HG03135 (cell line): Measurements from ENCODE around the gene SMAD6.
"Not testable (repeated sequence)": the region's sequence is repeated elsewhere in the genome, so short reads cannot be mapped to it uniquely, and the experiment has no call there.

Experiments used
- ATAC-seq: cut with Tn5 transposase; IDR thresholded peaks from one replicate; pipeline ENCODE4 v1.9.1; 2021; ENCODE audit warnings: mild to moderate bottlenecking, moderate library complexity; ENCODE audit not compliant: unreplicated experiment

Gene SMAD6

GRCh38 chr15:66674756-66675155, 27.3 kb upstream of the SMAD6 start:
- ATAC-seq: no peak

GRCh38 chr15:66675446-66675845, 26.6 kb upstream of the SMAD6 start:
- no peak for ATAC-seq

- ATAC-seq: no peak
Observed at GRCh38 chr15:66677336-66677735, 24.7 kb upstream of the SMAD6 start.

- no peak for ATAC-seq
Observed at GRCh38 chr15:66679061-66679656, 22.9 kb upstream of the SMAD6 start.

GRCh38 chr15:66679657-66680108, 22.4 kb upstream of the SMAD6 start:
- ATAC-seq: no peak

- ATAC-seq: no peak
Observed at GRCh38 chr15:66680502-66680901, 21.5 kb upstream of the SMAD6 start.

- ATAC-seq: no peak
Observed at GRCh38 chr15:66681395-66681794, 20.6 kb upstream of the SMAD6 start.

- no peak for ATAC-seq
Observed at GRCh38 chr15:66682246-66682645, 19.8 kb upstream of the SMAD6 start.

- ATAC-seq: no peak
Observed at GRCh38 chr15:66682865-66683264, 19.2 kb upstream of the SMAD6 start.

- no peak for ATAC-seq
Observed at GRCh38 chr15:66684136-66684681, 17.8 kb upstream of the SMAD6 start.

- no peak for ATAC-seq
Observed at GRCh38 chr15:66685638-66686150, 16.3 kb upstream of the SMAD6 start.

- not testable (repeated sequence) for ATAC-seq
Observed at GRCh38 chr15:66690912-66691311, 11.1 kb upstream of the SMAD6 start.

- no peak for ATAC-seq
Observed at GRCh38 chr15:66691727-66692126, 10.3 kb upstream of the SMAD6 start.

GRCh38 chr15:66692391-66692790, 9.6 kb upstream of the SMAD6 start:
- no peak for ATAC-seq

GRCh38 chr15:66692808-66693596, 9.0 kb upstream of the SMAD6 start:
- no peak for ATAC-seq

GRCh38 chr15:66696770-66697169, 5.3 kb upstream of the SMAD6 start:
- no peak for ATAC-seq

- no peak for ATAC-seq
Observed at GRCh38 chr15:66698318-66698961, 3.6 kb upstream of the SMAD6 start.

GRCh38 chr15:66698971-66699370, 3.1 kb upstream of the SMAD6 start:
- no peak for ATAC-seq

- ATAC-seq: no peak
Observed at GRCh38 chr15:66700412-66700801, 1.6 kb upstream of the SMAD6 start.

- peak; percentile 55 for ATAC-seq
Observed at GRCh38 chr15:66700802-66701421, 1.1 kb upstream of the SMAD6 start.

- ATAC-seq: peak; percentile 29
Observed at GRCh38 chr15:66701422-66702034, 508 bp upstream of the SMAD6 start.
